ENCODE data around the gene TIAM2. TPM values are rescaled to one million over a fixed set of nuclear protein-coding genes. Genes with fewer than 3 reads are reported as not detected.

TIAM2 gene
- total and polyA plus RNA-seq, 2 experiments from 2014 or later = 14.2 to 24.4 TPM

DNA sequence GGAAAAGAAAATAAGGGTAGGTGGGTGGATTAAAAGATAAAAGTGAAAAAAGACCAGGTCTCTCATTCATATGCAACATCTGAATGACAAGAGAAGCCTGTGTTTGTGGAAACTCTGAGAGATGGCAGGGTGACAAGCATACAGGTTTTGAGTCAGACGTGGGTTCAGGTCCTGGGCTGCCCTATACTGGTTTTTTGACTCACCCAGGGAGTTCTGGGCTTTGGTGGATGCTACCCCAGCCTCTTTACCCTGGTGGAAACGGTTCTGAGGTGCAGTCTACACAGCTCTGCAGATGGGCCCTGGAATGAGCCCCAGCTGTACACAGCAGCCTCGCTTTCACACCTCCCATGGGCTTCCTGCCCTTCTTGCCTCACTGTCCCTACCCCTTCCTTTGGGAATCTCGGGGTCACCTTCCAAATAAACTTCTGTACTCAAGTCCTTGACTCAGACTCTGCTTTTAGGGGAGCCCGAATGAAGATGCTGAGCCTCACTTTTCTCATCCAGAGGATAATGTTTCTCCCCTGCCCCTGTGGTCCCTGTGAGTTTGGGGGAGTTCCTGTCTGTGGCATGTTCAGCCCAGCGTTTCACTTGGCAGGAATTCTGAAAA, 191.0 kb downstream of the TIAM2 start (continued):
- TF ChIP-seq, protein P1, sequence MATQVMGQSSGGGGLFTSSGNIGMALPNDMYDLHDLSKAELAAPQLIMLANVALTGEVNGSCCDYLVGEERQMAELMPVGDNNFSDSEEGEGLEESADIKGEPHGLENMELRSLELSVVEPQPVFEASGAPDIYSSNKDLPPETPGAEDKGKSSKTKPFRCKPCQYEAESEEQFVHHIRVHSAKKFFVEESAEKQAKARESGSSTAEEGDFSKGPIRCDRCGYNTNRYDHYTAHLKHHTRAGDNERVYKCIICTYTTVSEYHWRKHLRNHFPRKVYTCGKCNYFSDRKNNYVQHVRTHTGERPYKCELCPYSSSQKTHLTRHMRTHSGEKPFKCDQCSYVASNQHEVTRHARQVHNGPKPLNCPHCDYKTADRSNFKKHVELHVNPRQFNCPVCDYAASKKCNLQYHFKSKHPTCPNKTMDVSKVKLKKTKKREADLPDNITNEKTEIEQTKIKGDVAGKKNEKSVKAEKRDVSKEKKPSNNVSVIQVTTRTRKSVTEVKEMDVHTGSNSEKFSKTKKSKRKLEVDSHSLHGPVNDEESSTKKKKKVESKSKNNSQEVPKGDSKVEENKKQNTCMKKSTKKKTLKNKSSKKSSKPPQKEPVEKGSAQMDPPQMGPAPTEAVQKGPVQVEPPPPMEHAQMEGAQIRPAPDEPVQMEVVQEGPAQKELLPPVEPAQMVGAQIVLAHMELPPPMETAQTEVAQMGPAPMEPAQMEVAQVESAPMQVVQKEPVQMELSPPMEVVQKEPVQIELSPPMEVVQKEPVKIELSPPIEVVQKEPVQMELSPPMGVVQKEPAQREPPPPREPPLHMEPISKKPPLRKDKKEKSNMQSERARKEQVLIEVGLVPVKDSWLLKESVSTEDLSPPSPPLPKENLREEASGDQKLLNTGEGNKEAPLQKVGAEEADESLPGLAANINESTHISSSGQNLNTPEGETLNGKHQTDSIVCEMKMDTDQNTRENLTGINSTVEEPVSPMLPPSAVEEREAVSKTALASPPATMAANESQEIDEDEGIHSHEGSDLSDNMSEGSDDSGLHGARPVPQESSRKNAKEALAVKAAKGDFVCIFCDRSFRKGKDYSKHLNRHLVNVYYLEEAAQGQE (IDR thresholded peaks at IDR 0.05; ENCODE audit: unreplicated experiment) = no peak
- TF ChIP-seq NANOG (IDR thresholded peaks at IDR 0.05; ENCODE audit: borderline replicate concordance) = no peak

DNA sequence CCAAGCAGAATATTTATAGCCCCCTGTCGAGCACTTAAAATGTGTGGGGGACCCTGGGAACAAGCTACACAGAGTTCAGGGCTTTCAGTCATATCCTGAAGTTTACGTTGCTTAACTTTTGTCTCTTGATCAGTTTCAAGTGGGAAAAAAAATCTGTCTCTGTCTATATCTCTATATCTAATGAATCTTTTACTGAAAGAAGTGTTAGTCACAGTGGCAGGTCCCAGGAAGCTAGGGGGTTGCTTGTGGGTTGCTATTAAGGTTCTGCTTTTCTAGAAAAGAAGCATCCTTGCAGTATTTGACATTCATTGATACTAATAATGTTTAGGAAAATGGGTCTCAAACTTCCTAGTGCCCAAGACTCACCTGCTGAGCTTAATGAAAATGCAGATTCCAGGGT, 192.0 kb downstream of the TIAM2 start:
- Histone ChIP-seq H3K27ac (ENCODE audit: low read depth) (peak overlapping the region; percentile 75; the same call in 1 of the 2 replicates), H2AFZ (no peak overlapping the region), H3K4me1 (ENCODE audit: insufficient read depth) (peaks cover 32% of the 10 kb centered on the region), H3K27me3 (ENCODE audit: insufficient read depth) (no peaks in the 10 kb centered on the region), H4K20me1 (replicated peaks; ENCODE audit: insufficient read depth) (no peaks in the 10 kb centered on the region), H3K9me2 (ENCODE audit: insufficient read depth) (no peaks in the 10 kb centered on the region), H3K4me3 (no peak overlapping the region), H3K79me2 (replicated peaks; ENCODE audit: insufficient read depth) (no peaks in the 10 kb centered on the region), H3F3A (replicated peaks; ENCODE audit: low read depth) (no peaks in the 10 kb centered on the region; the same call in 1 of the 2 replicates), H3K4me2 (peak overlapping the region; percentile 33; the same call in 1 of the 2 replicates), H3K36me3 (ENCODE audit: insufficient read depth) (peaks cover 3% of the 10 kb centered on the region; the same call in 1 of the 2 replicates)
- ATAC-seq = no peak
- Mint-ChIP-seq H3K4me3 (no peak overlapping the region), H3K9me3 (no peaks in the 10 kb centered on the region), H3K36me3 (ENCODE audit: low read depth) (peaks cover 8% of the 10 kb centered on the region; the same call in 2 of the 3 replicates), H3K27ac (no peak overlapping the region), H3K4me1 (peaks cover 27% of the 10 kb centered on the region), H3K27me3 (ENCODE audit: insufficient read depth, low read depth, poor library complexity) (peaks cover 8% of the 10 kb centered on the region)
- TF ChIP-seq, protein P2, sequence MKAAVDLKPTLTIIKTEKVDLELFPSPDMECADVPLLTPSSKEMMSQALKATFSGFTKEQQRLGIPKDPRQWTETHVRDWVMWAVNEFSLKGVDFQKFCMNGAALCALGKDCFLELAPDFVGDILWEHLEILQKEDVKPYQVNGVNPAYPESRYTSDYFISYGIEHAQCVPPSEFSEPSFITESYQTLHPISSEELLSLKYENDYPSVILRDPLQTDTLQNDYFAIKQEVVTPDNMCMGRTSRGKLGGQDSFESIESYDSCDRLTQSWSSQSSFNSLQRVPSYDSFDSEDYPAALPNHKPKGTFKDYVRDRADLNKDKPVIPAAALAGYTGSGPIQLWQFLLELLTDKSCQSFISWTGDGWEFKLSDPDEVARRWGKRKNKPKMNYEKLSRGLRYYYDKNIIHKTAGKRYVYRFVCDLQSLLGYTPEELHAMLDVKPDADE (IDR thresholded peaks at IDR 0.05) = no peak
- TF ChIP-seq NANOG (IDR thresholded peaks at IDR 0.05; ENCODE audit: borderline replicate concordance) = no peak
- no peak for TF ChIP-seq JUNB (IDR thresholded peaks at IDR 0.05; ENCODE audit: unreplicated experiment)
- TF ChIP-seq ZNF331 (CRISPR knock-in tag; IDR thresholded peaks at IDR 0.05; ENCODE audit: low read depth) = no peak
- no peak for TF ChIP-seq EZH2phosphoT487 (IDR thresholded peaks at IDR 0.05; ENCODE audit: unreplicated experiment)
- TF ChIP-seq EZH2 (IDR thresholded peaks at IDR 0.05; ENCODE audit: low read depth, unreplicated experiment) = no peak
- TF ChIP-seq ZNF114 (CRISPR knock-in tag; IDR thresholded peaks at IDR 0.05) = no peak
- TF ChIP-seq, protein P3, sequence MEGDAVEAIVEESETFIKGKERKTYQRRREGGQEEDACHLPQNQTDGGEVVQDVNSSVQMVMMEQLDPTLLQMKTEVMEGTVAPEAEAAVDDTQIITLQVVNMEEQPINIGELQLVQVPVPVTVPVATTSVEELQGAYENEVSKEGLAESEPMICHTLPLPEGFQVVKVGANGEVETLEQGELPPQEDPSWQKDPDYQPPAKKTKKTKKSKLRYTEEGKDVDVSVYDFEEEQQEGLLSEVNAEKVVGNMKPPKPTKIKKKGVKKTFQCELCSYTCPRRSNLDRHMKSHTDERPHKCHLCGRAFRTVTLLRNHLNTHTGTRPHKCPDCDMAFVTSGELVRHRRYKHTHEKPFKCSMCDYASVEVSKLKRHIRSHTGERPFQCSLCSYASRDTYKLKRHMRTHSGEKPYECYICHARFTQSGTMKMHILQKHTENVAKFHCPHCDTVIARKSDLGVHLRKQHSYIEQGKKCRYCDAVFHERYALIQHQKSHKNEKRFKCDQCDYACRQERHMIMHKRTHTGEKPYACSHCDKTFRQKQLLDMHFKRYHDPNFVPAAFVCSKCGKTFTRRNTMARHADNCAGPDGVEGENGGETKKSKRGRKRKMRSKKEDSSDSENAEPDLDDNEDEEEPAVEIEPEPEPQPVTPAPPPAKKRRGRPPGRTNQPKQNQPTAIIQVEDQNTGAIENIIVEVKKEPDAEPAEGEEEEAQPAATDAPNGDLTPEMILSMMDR (conservative IDR thresholded peaks at IDR 0.05; ENCODE audit: low read depth in 2 of 2) = no peak
- TF ChIP-seq, protein P4, sequence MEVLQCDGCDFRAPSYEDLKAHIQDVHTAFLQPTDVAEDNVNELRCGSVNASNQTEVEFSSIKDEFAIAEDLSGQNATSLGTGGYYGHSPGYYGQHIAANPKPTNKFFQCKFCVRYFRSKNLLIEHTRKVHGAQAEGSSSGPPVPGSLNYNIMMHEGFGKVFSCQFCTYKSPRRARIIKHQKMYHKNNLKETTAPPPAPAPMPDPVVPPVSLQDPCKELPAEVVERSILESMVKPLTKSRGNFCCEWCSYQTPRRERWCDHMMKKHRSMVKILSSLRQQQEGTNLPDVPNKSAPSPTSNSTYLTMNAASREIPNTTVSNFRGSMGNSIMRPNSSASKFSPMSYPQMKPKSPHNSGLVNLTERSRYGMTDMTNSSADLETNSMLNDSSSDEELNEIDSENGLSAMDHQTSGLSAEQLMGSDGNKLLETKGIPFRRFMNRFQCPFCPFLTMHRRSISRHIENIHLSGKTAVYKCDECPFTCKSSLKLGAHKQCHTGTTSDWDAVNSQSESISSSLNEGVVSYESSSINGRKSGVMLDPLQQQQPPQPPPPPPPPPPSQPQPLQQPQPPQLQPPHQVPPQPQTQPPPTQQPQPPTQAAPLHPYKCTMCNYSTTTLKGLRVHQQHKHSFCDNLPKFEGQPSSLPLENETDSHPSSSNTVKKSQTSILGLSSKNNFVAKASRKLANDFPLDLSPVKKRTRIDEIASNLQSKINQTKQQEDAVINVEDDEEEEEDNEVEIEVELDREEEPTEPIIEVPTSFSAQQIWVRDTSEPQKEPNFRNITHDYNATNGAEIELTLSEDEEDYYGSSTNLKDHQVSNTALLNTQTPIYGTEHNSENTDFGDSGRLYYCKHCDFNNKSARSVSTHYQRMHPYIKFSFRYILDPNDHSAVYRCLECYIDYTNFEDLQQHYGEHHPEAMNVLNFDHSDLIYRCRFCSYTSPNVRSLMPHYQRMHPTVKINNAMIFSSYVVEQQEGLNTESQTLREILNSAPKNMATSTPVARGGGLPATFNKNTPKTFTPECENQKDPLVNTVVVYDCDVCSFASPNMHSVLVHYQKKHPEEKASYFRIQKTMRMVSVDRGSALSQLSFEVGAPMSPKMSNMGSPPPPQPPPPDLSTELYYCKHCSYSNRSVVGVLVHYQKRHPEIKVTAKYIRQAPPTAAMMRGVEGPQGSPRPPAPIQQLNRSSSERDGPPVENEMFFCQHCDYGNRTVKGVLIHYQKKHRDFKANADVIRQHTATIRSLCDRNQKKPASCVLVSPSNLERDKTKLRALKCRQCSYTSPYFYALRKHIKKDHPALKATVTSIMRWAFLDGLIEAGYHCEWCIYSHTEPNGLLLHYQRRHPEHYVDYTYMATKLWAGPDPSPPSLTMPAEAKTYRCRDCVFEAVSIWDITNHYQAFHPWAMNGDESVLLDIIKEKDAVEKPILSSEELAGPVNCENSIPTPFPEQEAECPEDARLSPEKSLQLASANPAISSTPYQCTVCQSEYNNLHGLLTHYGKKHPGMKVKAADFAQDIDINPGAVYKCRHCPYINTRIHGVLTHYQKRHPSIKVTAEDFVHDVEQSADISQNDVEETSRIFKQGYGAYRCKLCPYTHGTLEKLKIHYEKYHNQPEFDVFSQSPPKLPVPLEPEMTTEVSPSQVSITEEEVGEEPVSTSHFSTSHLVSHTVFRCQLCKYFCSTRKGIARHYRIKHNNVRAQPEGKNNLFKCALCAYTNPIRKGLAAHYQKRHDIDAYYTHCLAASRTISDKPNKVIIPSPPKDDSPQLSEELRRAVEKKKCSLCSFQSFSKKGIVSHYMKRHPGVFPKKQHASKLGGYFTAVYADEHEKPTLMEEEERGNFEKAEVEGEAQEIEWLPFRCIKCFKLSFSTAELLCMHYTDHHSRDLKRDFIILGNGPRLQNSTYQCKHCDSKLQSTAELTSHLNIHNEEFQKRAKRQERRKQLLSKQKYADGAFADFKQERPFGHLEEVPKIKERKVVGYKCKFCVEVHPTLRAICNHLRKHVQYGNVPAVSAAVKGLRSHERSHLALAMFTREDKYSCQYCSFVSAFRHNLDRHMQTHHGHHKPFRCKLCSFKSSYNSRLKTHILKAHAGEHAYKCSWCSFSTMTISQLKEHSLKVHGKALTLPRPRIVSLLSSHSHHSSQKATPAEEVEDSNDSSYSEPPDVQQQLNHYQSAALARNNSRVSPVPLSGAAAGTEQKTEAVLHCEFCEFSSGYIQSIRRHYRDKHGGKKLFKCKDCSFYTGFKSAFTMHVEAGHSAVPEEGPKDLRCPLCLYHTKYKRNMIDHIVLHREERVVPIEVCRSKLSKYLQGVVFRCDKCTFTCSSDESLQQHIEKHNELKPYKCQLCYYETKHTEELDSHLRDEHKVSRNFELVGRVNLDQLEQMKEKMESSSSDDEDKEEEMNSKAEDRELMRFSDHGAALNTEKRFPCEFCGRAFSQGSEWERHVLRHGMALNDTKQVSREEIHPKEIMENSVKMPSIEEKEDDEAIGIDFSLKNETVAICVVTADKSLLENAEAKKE (CRISPR knock-in tag; IDR thresholded peaks at IDR 0.05) = no peak
- no peak for TF ChIP-seq CREB1 (CRISPR knock-in tag; IDR thresholded peaks at IDR 0.05; ENCODE audit: low read depth)
- no peak for TF ChIP-seq STAT1 (IDR thresholded peaks at IDR 0.05; ENCODE audit: unreplicated experiment)
- DNase-seq (ENCODE audit: low spot score) = no peak
